ENCODE measurements around the gene KDM2A. TPM values are rescaled to one million over a fixed set of nuclear protein-coding genes. Genes with fewer than 3 reads are reported as not detected.

Gene KDM2A
- total and polyA plus RNA-seq, 2 donors from 2014 or later, result 16.2 to 82.6 TPM

GRCh38 chr11:67291481-67292381, 172.7 kb downstream of the KDM2A start:
- H3K36me3 ChIP-seq (ENCODE audit: control insufficient read depth in 2 of 3, insufficient read depth in 3 of 3, low read length in 3 of 3), result peaks cover 0 to 2% (median 0%) of the 10 kb centered on the region in 3 donors
- FAIRE-seq, result no peak
- no peaks in the 10 kb centered on the region for H3K27me3 ChIP-seq (ENCODE audit: control insufficient read depth, insufficient read depth, low read length)
- peaks cover 0 to 22% (median 12%) of the 10 kb centered on the region in 3 donors for H3K4me1 ChIP-seq (ENCODE audit: control insufficient read depth in 2 of 3, insufficient read depth in 2 of 3, low read depth in 1 of 3, low read length in 3 of 3)
- DNase-seq, result peak in 1 of 5 donors; percentile 75
- intact Hi-C loops (cut with DNase I), result no loop called here
- no peaks in the 10 kb centered on the region for H3K9me3 ChIP-seq (ENCODE audit: control insufficient read depth in 2 of 3, insufficient read depth in 1 of 3, low read length in 3 of 3)
- H3K27ac ChIP-seq (ENCODE audit: low read depth in 2 of 2, low read length in 2 of 2), result no peak overlapping the region
- H3K9ac ChIP-seq (ENCODE audit: low read length in 3 of 3), result no peak overlapping the region
- no peak overlapping the region for H3K4me3 ChIP-seq (ENCODE audit: low read length in 3 of 3)
- TF ChIP-seq CTCF (IDR thresholded peaks at IDR 0.05; ENCODE audit: borderline replicate concordance, extremely low read depth, insufficient read depth), result no peak

DNA sequence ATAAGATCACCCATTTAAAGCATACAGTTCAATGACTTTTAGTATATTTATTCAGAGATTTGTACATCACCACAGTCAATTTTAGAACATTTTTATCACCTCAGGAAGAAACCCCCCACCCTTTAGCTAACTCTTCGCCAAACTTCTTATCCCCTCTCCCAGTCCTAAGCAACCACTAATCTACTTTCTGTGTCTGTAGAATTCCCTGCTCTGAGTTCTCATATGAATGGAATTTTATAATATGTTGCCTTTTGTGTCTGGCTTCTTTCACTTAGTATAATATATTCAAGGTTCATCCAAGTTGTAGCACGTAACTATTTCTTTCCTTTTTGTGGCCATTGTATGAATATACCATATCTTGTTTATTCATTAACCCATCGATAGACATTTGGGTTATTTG, 173.6 kb downstream of the KDM2A start:
- Histone ChIP-seq H3K9ac (ENCODE audit: low read length in 3 of 3) (no peak overlapping the region), H3K4me3 (ENCODE audit: low read length in 3 of 3) (no peak overlapping the region), H3K36me3 (ENCODE audit: control insufficient read depth in 2 of 3, insufficient read depth in 3 of 3, low read length in 3 of 3) (peaks cover 0 to 2% (median 0%) of the 10 kb centered on the region in 3 donors), H3K27me3 (ENCODE audit: control insufficient read depth, insufficient read depth, low read length) (no peaks in the 10 kb centered on the region), H3K4me1 (ENCODE audit: control insufficient read depth in 2 of 3, insufficient read depth in 2 of 3, low read depth in 1 of 3, low read length in 3 of 3) (peaks cover 0 to 14% (median 6%) of the 10 kb centered on the region in 3 donors), H3K27ac (ENCODE audit: low read depth in 2 of 2, low read length in 2 of 2) (no peak overlapping the region), H3K9me3 (ENCODE audit: control insufficient read depth in 2 of 3, insufficient read depth in 1 of 3, low read length in 3 of 3) (no peaks in the 10 kb centered on the region)
- no peak for TF ChIP-seq CTCF (IDR thresholded peaks at IDR 0.05; ENCODE audit: borderline replicate concordance, extremely low read depth, insufficient read depth)
- FAIRE-seq (no peak), DNase-seq (no peak)
- intact Hi-C loops (cut with DNase I), result no loop called here

DNA sequence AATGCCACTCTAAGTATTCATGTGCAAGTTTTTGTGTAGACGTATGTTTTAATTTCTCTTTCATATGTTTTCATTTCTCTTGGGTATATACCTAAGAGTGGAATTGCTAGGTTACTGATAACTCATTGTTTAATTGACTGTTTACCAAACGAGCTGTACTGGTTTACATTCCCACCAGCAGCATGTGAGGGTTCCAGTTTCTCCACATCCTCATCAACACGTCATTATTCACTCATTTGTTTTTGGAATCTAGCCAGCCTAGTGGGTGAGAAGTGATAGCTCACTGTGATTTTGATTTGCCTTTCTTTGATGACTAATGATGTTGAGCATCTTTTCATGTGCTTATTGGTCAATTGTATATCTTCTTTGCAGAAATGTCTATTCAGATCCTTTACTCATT, 174.0 kb downstream of the KDM2A start:
- intact Hi-C loops (cut with DNase I), result no loop called here
- Histone ChIP-seq H3K27ac (ENCODE audit: low read depth in 2 of 2, low read length in 2 of 2) (no peak overlapping the region), H3K27me3 (ENCODE audit: control insufficient read depth, insufficient read depth, low read length) (no peaks in the 10 kb centered on the region), H3K9me3 (ENCODE audit: control insufficient read depth in 2 of 3, insufficient read depth in 1 of 3, low read length in 3 of 3) (no peaks in the 10 kb centered on the region), H3K4me3 (ENCODE audit: low read length in 3 of 3) (no peak overlapping the region), H3K9ac (ENCODE audit: low read length in 3 of 3) (no peak overlapping the region), H3K36me3 (ENCODE audit: control insufficient read depth in 2 of 3, insufficient read depth in 3 of 3, low read length in 3 of 3) (peaks cover 0 to 2% (median 0%) of the 10 kb centered on the region in 3 donors), H3K4me1 (ENCODE audit: control insufficient read depth in 2 of 3, insufficient read depth in 2 of 3, low read depth in 1 of 3, low read length in 3 of 3) (peaks cover 0 to 10% (median 2%) of the 10 kb centered on the region in 3 donors)
- FAIRE-seq (no peak), DNase-seq (no peak)
- TF ChIP-seq CTCF (IDR thresholded peaks at IDR 0.05; ENCODE audit: borderline replicate concordance, extremely low read depth, insufficient read depth), result no peak
